HL-60 (cell line): ENCODE data around the gene DIP2C.

Source experiments
- CTCF ChIP-seq: IDR thresholded peaks from one replicate; pipeline ENCODE4 v1.5.1; 2011; ENCODE audit warnings: low read length, control low read depth, inconsistent platforms; ENCODE audit not compliant: insufficient read depth
- GABPA ChIP-seq: IDR thresholded peaks from 2 replicates; pipeline ENCODE4 v1.6.1; 2012; ENCODE audit warnings: low read depth
- POLR2AphosphoS5 ChIP-seq: IDR thresholded peaks from 2 replicates; pipeline ENCODE4 v1.6.1; 2012; ENCODE audit warnings: low read depth
- REST ChIP-seq: IDR thresholded peaks from 2 replicates; pipeline ENCODE4 v1.6.1; 2012; ENCODE audit warnings: low read depth; ENCODE audit not compliant: insufficient replicate concordance

- TF ChIP-seq CTCF = no peak
- TF ChIP-seq REST = no peak
- TF ChIP-seq GABPA = no peak
- TF ChIP-seq POLR2AphosphoS5 = no peak
These were observed 63.4 kb downstream of the DIP2C start for GRCh38 chr10:625751-626711.
